ENCODE results near the gene TWNK. TPM values are rescaled to one million over a fixed set of nuclear protein-coding genes. Genes with fewer than 3 reads are reported as not detected.

TWNK gene
- total RNA-seq, 1 experiment from 2014 or later, result 28.2 TPM

DNA sequence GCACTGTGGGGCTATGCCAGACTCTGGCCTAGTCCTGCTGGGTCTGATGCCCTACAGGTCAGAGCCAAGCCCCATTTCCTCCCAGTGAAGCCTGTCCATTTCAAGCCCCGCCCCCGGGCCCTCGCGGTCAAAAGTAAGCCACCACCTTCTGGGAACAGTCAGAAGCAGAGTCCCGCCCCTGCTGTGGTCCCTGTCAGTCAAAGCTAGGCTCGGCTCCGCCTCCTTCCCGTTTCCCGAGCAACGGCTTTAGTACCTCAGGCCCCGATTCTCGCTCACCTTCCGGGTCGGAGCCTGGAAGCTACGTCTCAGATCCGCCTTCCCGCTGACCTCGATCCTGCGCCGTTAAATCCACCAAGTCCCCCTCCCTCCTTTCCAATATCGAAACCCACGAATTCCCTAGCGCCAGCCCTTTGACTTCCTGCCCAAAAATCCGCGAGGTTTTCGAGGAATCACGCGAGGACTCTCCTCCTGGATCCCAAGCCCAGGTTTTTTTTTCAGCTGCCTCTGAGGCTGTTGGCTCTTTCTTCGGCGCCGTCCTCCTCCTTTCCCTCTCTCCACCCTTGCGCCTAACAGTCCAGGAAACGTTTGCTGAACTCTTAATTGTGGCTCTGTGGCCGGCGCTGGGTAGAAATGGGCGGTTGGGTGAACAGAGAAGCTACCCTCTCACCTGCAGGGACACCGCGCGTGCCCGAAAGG, 55.5 kb downstream of the TWNK start:
- H3K27ac Mint-ChIP-seq, result peak overlapping the region; percentile 92
- CTCF ChIA-PET, result interaction anchor here (0.5 to 9.7 kb wide), 35 partner anchors 7 to 1674 kb away, joined by 3 to 143 read pairs (median 5); partner anchors contain the start of genes HIF1AN, KAZALD1, PDZD7 and SFXN3
- peak; percentile 99 for DNase-seq (ENCODE audit: low spot score)
- peaks cover 59% of the 10 kb centered on the region for H3K27me3 Mint-ChIP-seq (ENCODE audit: low read depth)
- H3K4me3 Mint-ChIP-seq, result peak overlapping the region; percentile 94
- H3K4me1 Mint-ChIP-seq, result peaks cover 33% of the 10 kb centered on the region
- peak; percentile 86 for ATAC-seq
- H3K9me3 Mint-ChIP-seq, result no peaks in the 10 kb centered on the region
- POLR2A ChIA-PET, result interaction anchor here (0.7 to 1.9 kb wide), 12 partner anchors 11 to 190 kb away, joined by 3 to 10 read pairs (median 4); partner anchors contain the start of genes KAZALD1, PDZD7 and SFXN3
- no peaks in the 10 kb centered on the region for H3K36me3 Mint-ChIP-seq
- TF ChIP-seq, protein P1, sequence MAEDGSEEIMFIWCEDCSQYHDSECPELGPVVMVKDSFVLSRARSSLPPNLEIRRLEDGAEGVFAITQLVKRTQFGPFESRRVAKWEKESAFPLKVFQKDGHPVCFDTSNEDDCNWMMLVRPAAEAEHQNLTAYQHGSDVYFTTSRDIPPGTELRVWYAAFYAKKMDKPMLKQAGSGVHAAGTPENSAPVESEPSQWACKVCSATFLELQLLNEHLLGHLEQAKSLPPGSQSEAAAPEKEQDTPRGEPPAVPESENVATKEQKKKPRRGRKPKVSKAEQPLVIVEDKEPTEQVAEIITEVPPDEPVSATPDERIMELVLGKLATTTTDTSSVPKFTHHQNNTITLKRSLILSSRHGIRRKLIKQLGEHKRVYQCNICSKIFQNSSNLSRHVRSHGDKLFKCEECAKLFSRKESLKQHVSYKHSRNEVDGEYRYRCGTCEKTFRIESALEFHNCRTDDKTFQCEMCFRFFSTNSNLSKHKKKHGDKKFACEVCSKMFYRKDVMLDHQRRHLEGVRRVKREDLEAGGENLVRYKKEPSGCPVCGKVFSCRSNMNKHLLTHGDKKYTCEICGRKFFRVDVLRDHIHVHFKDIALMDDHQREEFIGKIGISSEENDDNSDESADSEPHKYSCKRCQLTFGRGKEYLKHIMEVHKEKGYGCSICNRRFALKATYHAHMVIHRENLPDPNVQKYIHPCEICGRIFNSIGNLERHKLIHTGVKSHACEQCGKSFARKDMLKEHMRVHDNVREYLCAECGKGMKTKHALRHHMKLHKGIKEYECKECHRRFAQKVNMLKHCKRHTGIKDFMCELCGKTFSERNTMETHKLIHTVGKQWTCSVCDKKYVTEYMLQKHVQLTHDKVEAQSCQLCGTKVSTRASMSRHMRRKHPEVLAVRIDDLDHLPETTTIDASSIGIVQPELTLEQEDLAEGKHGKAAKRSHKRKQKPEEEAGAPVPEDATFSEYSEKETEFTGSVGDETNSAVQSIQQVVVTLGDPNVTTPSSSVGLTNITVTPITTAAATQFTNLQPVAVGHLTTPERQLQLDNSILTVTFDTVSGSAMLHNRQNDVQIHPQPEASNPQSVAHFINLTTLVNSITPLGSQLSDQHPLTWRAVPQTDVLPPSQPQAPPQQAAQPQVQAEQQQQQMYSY (CRISPR knock-in tag; IDR thresholded peaks at IDR 0.05), result peak; percentile 91
- TF ChIP-seq ESRRA (CRISPR knock-in tag; IDR thresholded peaks at IDR 0.05; ENCODE audit: borderline replicate concordance), result no peak
- no peak for TF ChIP-seq ZNF671 (CRISPR knock-in tag; IDR thresholded peaks at IDR 0.05)
- TF ChIP-seq ZNF263 (CRISPR knock-in tag; IDR thresholded peaks at IDR 0.05; ENCODE audit: low read depth), result no peak
- TF ChIP-seq SMAD4 (CRISPR knock-in tag; IDR thresholded peaks at IDR 0.05), result no peak
- no peak for TF ChIP-seq MXD4 (CRISPR knock-in tag; IDR thresholded peaks at IDR 0.05; ENCODE audit: borderline replicate concordance)
- TF ChIP-seq NFATC4 (CRISPR knock-in tag; IDR thresholded peaks at IDR 0.05), result no peak
- TF ChIP-seq NR2C2 (CRISPR knock-in tag; IDR thresholded peaks at IDR 0.05), result no peak
- TF ChIP-seq ATF1 (CRISPR knock-in tag; IDR thresholded peaks at IDR 0.05), result no peak
- no peak for TF ChIP-seq GTF2I (CRISPR knock-in tag; conservative IDR thresholded peaks at IDR 0.05)
- TF ChIP-seq MYBL2 (CRISPR knock-in tag; IDR thresholded peaks at IDR 0.05), result no peak
- TF ChIP-seq, protein P2, sequence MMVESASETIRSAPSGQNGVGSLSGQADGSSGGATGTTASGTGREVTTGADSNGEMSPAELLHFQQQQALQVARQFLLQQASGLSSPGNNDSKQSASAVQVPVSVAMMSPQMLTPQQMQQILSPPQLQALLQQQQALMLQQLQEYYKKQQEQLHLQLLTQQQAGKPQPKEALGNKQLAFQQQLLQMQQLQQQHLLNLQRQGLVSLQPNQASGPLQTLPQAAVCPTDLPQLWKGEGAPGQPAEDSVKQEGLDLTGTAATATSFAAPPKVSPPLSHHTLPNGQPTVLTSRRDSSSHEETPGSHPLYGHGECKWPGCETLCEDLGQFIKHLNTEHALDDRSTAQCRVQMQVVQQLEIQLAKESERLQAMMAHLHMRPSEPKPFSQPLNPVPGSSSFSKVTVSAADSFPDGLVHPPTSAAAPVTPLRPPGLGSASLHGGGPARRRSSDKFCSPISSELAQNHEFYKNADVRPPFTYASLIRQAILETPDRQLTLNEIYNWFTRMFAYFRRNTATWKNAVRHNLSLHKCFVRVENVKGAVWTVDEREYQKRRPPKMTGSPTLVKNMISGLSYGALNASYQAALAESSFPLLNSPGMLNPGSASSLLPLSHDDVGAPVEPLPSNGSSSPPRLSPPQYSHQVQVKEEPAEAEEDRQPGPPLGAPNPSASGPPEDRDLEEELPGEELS (CRISPR knock-in tag; IDR thresholded peaks at IDR 0.05), result no peak
- no peak for TF ChIP-seq ZNF232 (CRISPR knock-in tag; IDR thresholded peaks at IDR 0.05)
- TF ChIP-seq NFYB (CRISPR knock-in tag; conservative IDR thresholded peaks at IDR 0.05; ENCODE audit: low read depth), result no peak
- TF ChIP-seq, protein P3, sequence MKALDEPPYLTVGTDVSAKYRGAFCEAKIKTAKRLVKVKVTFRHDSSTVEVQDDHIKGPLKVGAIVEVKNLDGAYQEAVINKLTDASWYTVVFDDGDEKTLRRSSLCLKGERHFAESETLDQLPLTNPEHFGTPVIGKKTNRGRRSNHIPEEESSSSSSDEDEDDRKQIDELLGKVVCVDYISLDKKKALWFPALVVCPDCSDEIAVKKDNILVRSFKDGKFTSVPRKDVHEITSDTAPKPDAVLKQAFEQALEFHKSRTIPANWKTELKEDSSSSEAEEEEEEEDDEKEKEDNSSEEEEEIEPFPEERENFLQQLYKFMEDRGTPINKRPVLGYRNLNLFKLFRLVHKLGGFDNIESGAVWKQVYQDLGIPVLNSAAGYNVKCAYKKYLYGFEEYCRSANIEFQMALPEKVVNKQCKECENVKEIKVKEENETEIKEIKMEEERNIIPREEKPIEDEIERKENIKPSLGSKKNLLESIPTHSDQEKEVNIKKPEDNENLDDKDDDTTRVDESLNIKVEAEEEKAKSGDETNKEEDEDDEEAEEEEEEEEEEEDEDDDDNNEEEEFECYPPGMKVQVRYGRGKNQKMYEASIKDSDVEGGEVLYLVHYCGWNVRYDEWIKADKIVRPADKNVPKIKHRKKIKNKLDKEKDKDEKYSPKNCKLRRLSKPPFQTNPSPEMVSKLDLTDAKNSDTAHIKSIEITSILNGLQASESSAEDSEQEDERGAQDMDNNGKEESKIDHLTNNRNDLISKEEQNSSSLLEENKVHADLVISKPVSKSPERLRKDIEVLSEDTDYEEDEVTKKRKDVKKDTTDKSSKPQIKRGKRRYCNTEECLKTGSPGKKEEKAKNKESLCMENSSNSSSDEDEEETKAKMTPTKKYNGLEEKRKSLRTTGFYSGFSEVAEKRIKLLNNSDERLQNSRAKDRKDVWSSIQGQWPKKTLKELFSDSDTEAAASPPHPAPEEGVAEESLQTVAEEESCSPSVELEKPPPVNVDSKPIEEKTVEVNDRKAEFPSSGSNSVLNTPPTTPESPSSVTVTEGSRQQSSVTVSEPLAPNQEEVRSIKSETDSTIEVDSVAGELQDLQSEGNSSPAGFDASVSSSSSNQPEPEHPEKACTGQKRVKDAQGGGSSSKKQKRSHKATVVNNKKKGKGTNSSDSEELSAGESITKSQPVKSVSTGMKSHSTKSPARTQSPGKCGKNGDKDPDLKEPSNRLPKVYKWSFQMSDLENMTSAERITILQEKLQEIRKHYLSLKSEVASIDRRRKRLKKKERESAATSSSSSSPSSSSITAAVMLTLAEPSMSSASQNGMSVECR (CRISPR knock-in tag; IDR thresholded peaks at IDR 0.05; ENCODE audit: borderline replicate concordance), result no peak
- TF ChIP-seq, protein P4, sequence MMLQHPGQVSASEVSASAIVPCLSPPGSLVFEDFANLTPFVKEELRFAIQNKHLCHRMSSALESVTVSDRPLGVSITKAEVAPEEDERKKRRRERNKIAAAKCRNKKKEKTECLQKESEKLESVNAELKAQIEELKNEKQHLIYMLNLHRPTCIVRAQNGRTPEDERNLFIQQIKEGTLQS (CRISPR knock-in tag; conservative IDR thresholded peaks at IDR 0.05), result no peak
- no peak for TF ChIP-seq TEAD4 (CRISPR knock-in tag; IDR thresholded peaks at IDR 0.05)
- peak; percentile 65 for TF ChIP-seq SP1 (CRISPR knock-in tag; conservative IDR thresholded peaks at IDR 0.05)
- 0 out of 2 replicates have a peak, but pooled peaks have one; percentile 30 for TF ChIP-seq ETV6 (CRISPR knock-in tag; IDR thresholded peaks at IDR 0.05)
- no peak for TF ChIP-seq HMGA2 (CRISPR knock-in tag; IDR thresholded peaks at IDR 0.05)
